Measurements from ENCODE around the gene RNF186. TPM values are rescaled to one million over a fixed set of nuclear protein-coding genes. Genes with fewer than 3 reads are reported as not detected.
A peak's percentile ranks its signal among the peaks of the same experiment; 100 is the strongest.

Gene RNF186
- total RNA-seq, 1 experiment from 2014 or later, result 0.69 TPM

GRCh38 chr1:19860418-19860817, 45.3 kb upstream of the RNF186 start:
- Histone ChIP-seq H3K4me2 (ENCODE audit: low read length) (peak overlapping the region; percentile 53; the same call in 1 of the 2 replicates), H3K9ac (ENCODE audit: low read length) (no peak overlapping the region)
- intact Hi-C loops (cut with micrococcal nuclease), result loop anchor here (5.0 kb wide), 1 partner anchor 63 kb away; the partner anchor contains the start of gene TMCO4

DNA sequence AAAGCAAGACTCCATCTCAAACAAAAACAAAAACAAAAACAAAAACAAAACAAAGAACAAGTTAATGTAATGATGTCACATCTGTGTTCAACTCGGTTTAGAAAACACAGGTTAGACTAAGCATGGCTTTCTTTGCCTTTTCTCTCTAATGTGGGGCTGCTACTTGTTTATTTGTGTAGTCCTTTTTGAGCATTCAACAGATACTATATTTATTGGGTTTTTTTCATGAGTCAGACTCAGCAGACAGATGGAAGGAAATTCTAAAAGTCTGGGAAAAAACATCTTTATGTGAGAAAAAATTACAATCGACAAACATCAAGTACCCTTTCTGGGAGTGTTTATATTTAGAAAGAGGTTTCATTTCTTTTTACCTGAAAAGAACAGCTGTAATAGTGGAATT, 44.8 kb upstream of the RNF186 start:
- CTCF ChIA-PET, result no interaction called here

More at GRCh38 chr1:19860418-19860817, 45.3 kb upstream of the RNF186 start:
- no peak overlapping the region for H2AFZ ChIP-seq (ENCODE audit: low read length)
- no TSS peak for BruUV-seq (replicated peaks)
- no peaks in the 10 kb centered on the region for H3K27me3 ChIP-seq (ENCODE audit: low read length)
- TF ChIP-seq, protein P1, sequence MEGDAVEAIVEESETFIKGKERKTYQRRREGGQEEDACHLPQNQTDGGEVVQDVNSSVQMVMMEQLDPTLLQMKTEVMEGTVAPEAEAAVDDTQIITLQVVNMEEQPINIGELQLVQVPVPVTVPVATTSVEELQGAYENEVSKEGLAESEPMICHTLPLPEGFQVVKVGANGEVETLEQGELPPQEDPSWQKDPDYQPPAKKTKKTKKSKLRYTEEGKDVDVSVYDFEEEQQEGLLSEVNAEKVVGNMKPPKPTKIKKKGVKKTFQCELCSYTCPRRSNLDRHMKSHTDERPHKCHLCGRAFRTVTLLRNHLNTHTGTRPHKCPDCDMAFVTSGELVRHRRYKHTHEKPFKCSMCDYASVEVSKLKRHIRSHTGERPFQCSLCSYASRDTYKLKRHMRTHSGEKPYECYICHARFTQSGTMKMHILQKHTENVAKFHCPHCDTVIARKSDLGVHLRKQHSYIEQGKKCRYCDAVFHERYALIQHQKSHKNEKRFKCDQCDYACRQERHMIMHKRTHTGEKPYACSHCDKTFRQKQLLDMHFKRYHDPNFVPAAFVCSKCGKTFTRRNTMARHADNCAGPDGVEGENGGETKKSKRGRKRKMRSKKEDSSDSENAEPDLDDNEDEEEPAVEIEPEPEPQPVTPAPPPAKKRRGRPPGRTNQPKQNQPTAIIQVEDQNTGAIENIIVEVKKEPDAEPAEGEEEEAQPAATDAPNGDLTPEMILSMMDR (conservative IDR thresholded peaks at IDR 0.05; ENCODE audit: low read depth, low read length), result no peak
- no peak for TF ChIP-seq EZH2phosphoT487 (IDR thresholded peaks at IDR 0.05; ENCODE audit: borderline replicate concordance, low read length)
- no peak for TF ChIP-seq EZH2 (IDR thresholded peaks at IDR 0.05; ENCODE audit: low read length, unreplicated experiment)
- 0 out of 2 replicates have a peak, but pooled peaks have one; percentile 2 for ATAC-seq
- CTCF ChIA-PET, result interaction anchor here (0.5 kb wide), 1 partner anchor 1107 kb away, joined by 4 read pairs; no protein-coding TSS in a partner anchor
- H3K9me2 ChIP-seq (replicated peaks; ENCODE audit: low read length), result no peaks in the 10 kb centered on the region
- H3K79me2 ChIP-seq (ENCODE audit: low read length), result no peaks in the 10 kb centered on the region
- peaks cover 8% of the 10 kb centered on the region for H3F3A ChIP-seq (ENCODE audit: low read length, unreplicated experiment)
- H3K36me3 ChIP-seq (ENCODE audit: low read depth, low read length), result no peaks in the 10 kb centered on the region
- no peak for DNase-seq
- H3K27ac ChIP-seq (ENCODE audit: low read length), result peak overlapping the region; percentile 81
- no peaks in the 10 kb centered on the region for H4K20me1 ChIP-seq (ENCODE audit: low read length)
- peaks cover 38% of the 10 kb centered on the region for H3K4me1 ChIP-seq (ENCODE audit: insufficient read depth, low read length)
- no peak overlapping the region for H3K4me3 ChIP-seq (ENCODE audit: low read length)
- POLR2A ChIA-PET (ENCODE audit: unreplicated experiment), result no interaction called here
- no peaks in the 10 kb centered on the region for H3K9me3 ChIP-seq (ENCODE audit: low read length)

GRCh38 chr1:19858893-19859292, 43.8 kb upstream of the RNF186 start:
- H4K20me1 ChIP-seq (ENCODE audit: low read length), result no peaks in the 10 kb centered on the region
- H3K9ac ChIP-seq (ENCODE audit: low read length), result no peak overlapping the region
- CTCF ChIA-PET, result no interaction called here
- peaks cover 8% of the 10 kb centered on the region for H3F3A ChIP-seq (ENCODE audit: low read length, unreplicated experiment)
- no peaks in the 10 kb centered on the region for H3K9me2 ChIP-seq (replicated peaks; ENCODE audit: low read length)
- no peak overlapping the region for H3K4me3 ChIP-seq (ENCODE audit: low read length)
- no peak overlapping the region for H3K4me2 ChIP-seq (ENCODE audit: low read length)
- H3K36me3 ChIP-seq (ENCODE audit: low read depth, low read length), result no peaks in the 10 kb centered on the region
- no peaks in the 10 kb centered on the region for H3K79me2 ChIP-seq (ENCODE audit: low read length)
- BruUV-seq (replicated peaks), result no TSS peak
- ATAC-seq (no peak), DNase-seq (no peak)
- TF ChIP-seq, protein P1 (conservative IDR thresholded peaks at IDR 0.05; ENCODE audit: low read depth, low read length), result no peak
- TF ChIP-seq EZH2 (IDR thresholded peaks at IDR 0.05; ENCODE audit: low read length, unreplicated experiment) (no peak), EZH2phosphoT487 (IDR thresholded peaks at IDR 0.05; ENCODE audit: borderline replicate concordance, low read length) (no peak)
- no peaks in the 10 kb centered on the region for H3K9me3 ChIP-seq (ENCODE audit: low read length)
- H2AFZ ChIP-seq (ENCODE audit: low read length), result no peak overlapping the region
- intact Hi-C loops (cut with micrococcal nuclease), result no loop called here
- H3K4me1 ChIP-seq (ENCODE audit: insufficient read depth, low read length), result peaks cover 26% of the 10 kb centered on the region
- POLR2A ChIA-PET (ENCODE audit: unreplicated experiment), result interaction anchor here (0.6 kb wide), 1 partner anchor 31 kb away, joined by 4 read pairs; no protein-coding TSS in a partner anchor
- no peak overlapping the region for H3K27ac ChIP-seq (ENCODE audit: low read length)
- H3K27me3 ChIP-seq (ENCODE audit: low read length), result no peaks in the 10 kb centered on the region

More for the DNA sequence above, 44.8 kb upstream of the RNF186 start:
- H3K36me3 ChIP-seq (ENCODE audit: low read depth, low read length), result no peaks in the 10 kb centered on the region
- H4K20me1 ChIP-seq (ENCODE audit: low read length), result no peaks in the 10 kb centered on the region
- POLR2A ChIA-PET (ENCODE audit: unreplicated experiment), result no interaction called here
- no peaks in the 10 kb centered on the region for H3K79me2 ChIP-seq (ENCODE audit: low read length)
- no peak overlapping the region for H3K9ac ChIP-seq (ENCODE audit: low read length)
- BruUV-seq (replicated peaks), result no TSS peak
- TF ChIP-seq, protein P1 (conservative IDR thresholded peaks at IDR 0.05; ENCODE audit: low read depth, low read length), result no peak
- TF ChIP-seq EZH2 (IDR thresholded peaks at IDR 0.05; ENCODE audit: low read length, unreplicated experiment) (no peak), EZH2phosphoT487 (IDR thresholded peaks at IDR 0.05; ENCODE audit: borderline replicate concordance, low read length) (no peak)
- peaks cover 8% of the 10 kb centered on the region for H3F3A ChIP-seq (ENCODE audit: low read length, unreplicated experiment)
- intact Hi-C loops (cut with micrococcal nuclease), result loop anchor here (5.0 kb wide), 1 partner anchor 63 kb away; the partner anchor contains the start of gene TMCO4
- H3K9me3 ChIP-seq (ENCODE audit: low read length), result no peaks in the 10 kb centered on the region
- peaks cover 33% of the 10 kb centered on the region for H3K4me1 ChIP-seq (ENCODE audit: insufficient read depth, low read length)
- no peak overlapping the region for H3K4me3 ChIP-seq (ENCODE audit: low read length)
- no peak overlapping the region for H3K27ac ChIP-seq (ENCODE audit: low read length)
- no peaks in the 10 kb centered on the region for H3K9me2 ChIP-seq (replicated peaks; ENCODE audit: low read length)
- H3K27me3 ChIP-seq (ENCODE audit: low read length), result no peaks in the 10 kb centered on the region
- H2AFZ ChIP-seq (ENCODE audit: low read length), result no peak overlapping the region
- no peak overlapping the region for H3K4me2 ChIP-seq (ENCODE audit: low read length)
- DNase-seq (no peak), ATAC-seq (no peak)

Data from PC-3 (cell line).